ENCODE data around the gene MGAT5B.

Gene MGAT5B

DNA sequence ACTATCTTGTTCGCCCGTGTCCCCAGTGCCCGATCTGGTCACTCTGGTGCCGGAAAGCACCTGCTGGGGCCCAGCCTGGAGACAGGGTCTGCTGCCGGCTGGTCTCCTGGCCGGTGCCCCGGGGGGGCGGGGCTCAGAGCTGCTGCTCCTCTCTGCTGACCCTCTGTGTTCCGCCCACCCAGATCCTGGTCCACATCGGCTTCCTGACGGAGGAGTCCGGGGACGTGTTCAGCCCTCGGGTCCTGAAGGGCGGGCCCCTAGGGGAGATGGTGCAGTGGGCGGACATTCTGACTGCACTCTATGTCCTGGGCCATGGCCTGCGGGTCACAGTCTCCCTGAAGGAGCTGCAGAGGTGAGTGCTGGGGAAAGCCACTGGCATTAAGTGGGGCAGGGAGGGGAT is 37.6 kb downstream of the MGAT5B start:
- no peak for DNase-seq (ENCODE audit: low spot score)

GRCh38 chr17:76906463-76906862 is 38.3 kb downstream of the MGAT5B start:
- DNase-seq (ENCODE audit: low spot score), result no peak

- DNase-seq (ENCODE audit: low spot score), result no peak
Observed at GRCh38 chr17:76907352-76907751, 39.1 kb downstream of the MGAT5B start.

DNA sequence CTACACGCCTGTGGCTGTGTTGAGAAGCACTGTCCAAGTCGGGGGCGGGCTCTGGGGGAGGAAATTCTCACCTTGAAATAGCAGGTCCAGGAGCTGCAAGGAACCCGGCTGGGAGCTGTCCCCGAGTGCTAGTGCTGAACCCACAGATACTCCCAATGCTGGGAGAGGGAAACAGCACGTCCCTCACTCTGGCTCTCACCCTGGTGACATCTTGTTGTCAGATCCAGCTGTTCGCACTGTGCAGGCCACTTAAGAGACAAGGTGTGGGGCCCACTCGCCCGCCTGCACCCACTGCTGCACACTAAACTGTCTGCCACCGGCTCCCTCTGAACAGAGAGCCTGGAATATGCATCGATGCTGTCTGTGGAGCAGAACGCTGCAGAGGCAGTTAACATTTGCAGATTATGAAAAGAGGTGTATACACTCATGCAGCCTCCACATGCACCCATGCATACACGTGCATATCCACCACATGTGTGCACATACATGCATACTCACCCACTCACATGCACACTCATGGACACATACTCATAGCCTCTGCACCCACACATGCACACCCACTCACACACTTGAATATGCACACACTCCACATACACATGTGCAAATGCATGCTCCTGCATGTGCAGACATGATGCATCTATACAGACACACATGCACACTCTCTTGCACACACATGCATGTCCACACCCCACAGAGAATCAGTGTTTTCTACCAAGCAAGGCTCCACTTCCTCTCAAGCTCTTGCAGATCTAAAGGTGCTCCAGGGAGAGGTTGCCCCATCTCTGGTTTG is 42.0 kb downstream of the MGAT5B start:
- peak; percentile 7 for DNase-seq (ENCODE audit: low spot score)

- no peak for DNase-seq (ENCODE audit: low spot score)
Observed at GRCh38 chr17:76911299-76912017, 43.3 kb downstream of the MGAT5B start.

GRCh38 chr17:76912421-76913164 is 44.4 kb downstream of the MGAT5B start:
- DNase-seq (ENCODE audit: low spot score), result no peak

DNA sequence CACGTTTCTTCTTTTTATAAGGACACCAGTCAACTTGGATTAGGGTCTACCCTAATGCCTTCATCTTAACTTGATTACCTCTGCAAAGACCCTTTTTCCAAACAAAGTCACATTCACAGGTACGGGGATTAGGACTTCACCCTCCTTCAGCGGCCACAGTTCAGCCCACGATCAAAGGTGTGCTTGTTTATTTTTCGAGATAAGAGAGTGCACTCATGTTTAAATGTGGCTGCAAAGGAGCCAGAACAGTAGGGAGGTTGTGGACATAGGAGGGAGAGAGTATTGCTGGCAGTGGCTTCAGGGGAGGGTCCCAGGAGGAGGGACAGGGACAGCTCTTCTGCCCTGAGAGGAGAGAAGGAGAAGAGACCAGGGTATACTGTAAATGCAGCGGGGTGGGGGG is 46.7 kb downstream of the MGAT5B start:
- no peak for DNase-seq (ENCODE audit: low spot score)

GRCh38 chr17:76915840-76916510 is 47.8 kb downstream of the MGAT5B start:
- DNase-seq (ENCODE audit: low spot score), result no peak

- DNase-seq (ENCODE audit: low spot score), result no peak
Observed at GRCh38 chr17:76917829-76918228, 49.6 kb downstream of the MGAT5B start.

- DNase-seq (ENCODE audit: low spot score), result no peak
Observed at GRCh38 chr17:76918811-76919210, 50.6 kb downstream of the MGAT5B start.

- DNase-seq (ENCODE audit: low spot score), result no peak
Observed at GRCh38 chr17:76920364-76921139, 52.3 kb downstream of the MGAT5B start.

DNA sequence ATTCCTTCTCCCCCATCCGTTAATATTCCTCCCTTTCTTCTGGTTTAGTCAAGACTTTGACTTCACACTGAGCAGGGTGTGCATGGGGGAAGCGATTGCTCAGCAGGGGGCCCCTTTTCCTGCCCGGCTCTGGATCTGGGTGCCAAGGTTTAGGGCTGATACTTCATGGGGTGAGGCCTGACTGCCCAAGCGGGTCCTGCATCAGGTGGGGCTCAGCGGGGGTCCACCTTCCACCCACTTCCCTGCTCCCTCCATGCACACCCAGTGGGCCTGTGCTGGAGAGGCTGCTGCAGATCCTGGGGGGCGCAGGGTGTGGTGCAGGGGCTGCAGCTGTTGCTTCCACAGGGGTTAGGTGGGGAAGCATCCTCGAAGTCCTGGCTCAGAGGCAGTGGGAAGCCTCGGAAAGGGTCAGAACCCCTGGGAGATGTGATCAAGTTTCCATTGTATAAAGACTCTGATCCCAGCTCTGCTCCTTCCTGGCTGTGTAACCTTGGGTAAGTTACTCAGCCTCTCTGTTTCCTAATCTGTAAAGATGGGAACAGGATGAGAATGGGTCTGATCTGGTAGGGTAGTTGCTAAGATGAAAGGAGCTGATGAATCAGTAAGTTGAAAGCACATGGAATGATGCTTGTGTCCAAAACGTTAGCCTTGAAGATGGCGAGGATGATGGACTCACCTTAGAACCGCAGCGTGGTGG is 53.3 kb downstream of the MGAT5B start:
- DNase-seq (ENCODE audit: low spot score), result no peak

- no peak for DNase-seq (ENCODE audit: low spot score)
Observed at GRCh38 chr17:76922084-76922483, 53.9 kb downstream of the MGAT5B start.

DNA sequence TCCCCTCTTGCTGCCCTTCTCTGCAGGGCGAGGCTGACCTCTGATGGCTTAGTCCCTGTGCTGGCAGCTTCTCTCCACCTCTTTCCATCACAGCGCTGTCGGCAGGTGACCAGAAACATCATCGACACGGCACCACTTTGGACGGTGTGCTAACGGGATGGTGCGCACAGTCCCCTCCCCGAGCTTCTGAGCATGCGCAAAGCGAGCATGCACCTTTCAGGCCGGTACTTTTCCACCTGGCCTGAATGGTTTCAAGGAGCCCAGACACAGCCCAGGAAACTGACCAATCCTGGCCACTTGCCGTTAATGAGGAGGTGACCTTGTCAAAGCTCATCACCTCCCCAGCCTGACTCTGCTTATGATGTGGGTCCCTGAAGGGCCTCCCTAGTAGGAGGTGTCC is 54.8 kb downstream of the MGAT5B start:
- DNase-seq (ENCODE audit: low spot score), result no peak

GRCh38 chr17:76923491-76923890 is 55.3 kb downstream of the MGAT5B start:
- DNase-seq (ENCODE audit: low spot score), result no peak

- no peak for DNase-seq (ENCODE audit: low spot score)
Observed at GRCh38 chr17:76924345-76925342, 56.4 kb downstream of the MGAT5B start.

GRCh38 chr17:76925441-76925891 is 57.3 kb downstream of the MGAT5B start:
- DNase-seq (ENCODE audit: low spot score), result no peak

DNA sequence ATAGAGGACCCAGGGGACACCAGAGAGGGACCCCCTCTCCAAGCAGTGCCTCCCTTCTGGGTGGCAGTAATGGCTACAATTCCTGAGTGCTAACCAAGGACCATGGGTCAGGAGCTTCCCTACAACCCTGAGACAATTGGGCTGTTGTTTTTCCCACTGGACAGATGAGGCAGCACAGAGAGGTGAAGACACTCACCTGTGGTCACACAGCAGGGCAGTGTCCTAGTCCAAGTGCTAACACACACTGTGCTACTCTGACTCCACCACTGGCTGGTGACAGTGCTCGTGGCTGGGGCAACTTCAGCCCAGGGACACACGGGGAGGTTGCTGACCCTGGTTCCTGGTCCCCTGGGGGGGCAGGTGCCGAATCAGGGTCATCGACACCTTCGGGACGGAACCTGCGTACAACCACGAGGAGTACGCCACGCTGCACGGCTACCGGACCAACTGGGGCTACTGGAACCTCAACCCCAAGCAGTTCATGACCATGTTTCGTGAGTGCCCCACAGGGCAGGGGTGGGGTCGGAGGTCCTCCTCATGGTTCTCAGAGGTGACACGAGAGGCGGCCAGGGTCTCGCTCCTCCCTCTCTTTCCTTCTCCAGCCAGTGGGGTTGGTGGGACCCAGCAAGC is 58.1 kb downstream of the MGAT5B start:
- no peak for DNase-seq (ENCODE audit: low spot score)

GRCh38 chr17:76927577-76927976 is 59.4 kb downstream of the MGAT5B start:
- DNase-seq (ENCODE audit: low spot score), result no peak

All from kidney capillary endothelial cell (primary cell).